Neural cell (in vitro differentiated cells): Measurements from ENCODE around the gene JCHAIN. TPM values are rescaled to one million over a fixed set of nuclear protein-coding genes. Genes with fewer than 3 reads are reported as not detected.

Experiments
- H2AFZ ChIP-seq: fragments of 200-600, 300-800 bp; sonication (generic), shearing (Covaris generic); 2 replicates; pipeline ENCODE4 v1.6.0; 2014; ENCODE audit warnings: low read depth, mild to moderate bottlenecking, antibody characterized with exemption, low read length, moderate library complexity
- H3F3A ChIP-seq: fragments of 200-600 bp; shearing (Covaris generic); 2 replicates; pipeline ENCODE4 v1.6.1; 2016; ENCODE audit warnings: mild to moderate bottlenecking, moderate library complexity, mixed read lengths, antibody characterized with exemption, low read length; ENCODE audit not compliant: insufficient read depth, poor library complexity, severe bottlenecking
- H3K27ac ChIP-seq: fragments of 200-600, 300-800 bp; sonication (generic), shearing (Covaris generic); 2 replicates; pipeline ENCODE4 v1.5.1; 2014; ENCODE audit warnings: mild to moderate bottlenecking, low read length, moderate library complexity
- H3K27me3 ChIP-seq: fragments of 300-800, 200-600 bp; sonication (generic), shearing (Covaris generic); 2 replicates; pipeline ENCODE4 v1.6.0; 2014; ENCODE audit warnings: mild to moderate bottlenecking, low read depth, low read length, moderate library complexity; ENCODE audit not compliant: insufficient read depth
- H3K36me3 ChIP-seq: fragments of 300-800, 200-600 bp; sonication (generic), shearing (Covaris generic); 2 replicates; pipeline ENCODE4 v1.5.1; 2014; ENCODE audit warnings: mild to moderate bottlenecking, antibody characterized with exemption, low read length, moderate library complexity; ENCODE audit not compliant: insufficient read depth
- H3K4me2 ChIP-seq: fragments of 300-800, 200-600 bp; sonication (generic), shearing (Covaris generic); 2 replicates; pipeline ENCODE4 v1.6.0; 2014; ENCODE audit warnings: mild to moderate bottlenecking, low read length
- H3K4me3 ChIP-seq: fragments of 300-800, 200-600 bp; sonication (generic), shearing (Covaris generic); 2 replicates; pipeline ENCODE4 v1.5.1; 2014; ENCODE audit warnings: mild to moderate bottlenecking, low read length, moderate library complexity
- H3K79me2 ChIP-seq: fragments of 200-600 bp; shearing (Covaris generic); replicated peaks from 2 replicates; pipeline ENCODE4 v1.6.0; 2014; ENCODE audit warnings: mild to moderate bottlenecking, low read length, moderate library complexity; ENCODE audit not compliant: insufficient read depth
- H3K9ac ChIP-seq: fragments of 300-800, 200-600 bp; sonication (generic), shearing (Covaris generic); 2 replicates; pipeline ENCODE4 v1.6.1; 2016; ENCODE audit warnings: mild to moderate bottlenecking, low read length, mixed read lengths
- H3K9me2 ChIP-seq: fragments of 200-600 bp; shearing (Covaris generic); 2 replicates; pipeline ENCODE4 v1.6.1; 2016; ENCODE audit warnings: mild to moderate bottlenecking, low read length, mixed read lengths; ENCODE audit not compliant: insufficient read depth
- H3K9me3 ChIP-seq: fragments of 200-600, 300-800 bp; sonication (generic), shearing (Covaris generic); 2 replicates; pipeline ENCODE4 v1.6.1; 2016; ENCODE audit warnings: mild to moderate bottlenecking, mixed run types, low read length, moderate library complexity, mixed read lengths
- H4K20me1 ChIP-seq: fragments of 200-600 bp; shearing (Covaris generic); 2 replicates; pipeline ENCODE4 v1.6.1; 2016; ENCODE audit warnings: mild to moderate bottlenecking, mixed run types; ENCODE audit not compliant: insufficient read depth
- CTCF ChIP-seq: fragments of 450-650 bp; IDR thresholded peaks from 2 replicates; pipeline ENCODE4 v1.5.1; 2014; ENCODE audit warnings: antibody characterized with exemption, mild to moderate bottlenecking, moderate library complexity; ENCODE audit not compliant: poor library complexity, severe bottlenecking
- EP300 ChIP-seq: fragments of 450-650 bp; conservative IDR thresholded peaks from 2 replicates; pipeline ENCODE4 v1.6.1; 2014; ENCODE audit warnings: antibody characterized with exemption, mild to moderate bottlenecking, moderate library complexity; ENCODE audit not compliant: poor library complexity, severe bottlenecking
- EZH2 ChIP-seq: fragments of 200-600, 300-800 bp; shearing (Covaris generic), sonication (generic); IDR thresholded peaks from 2 replicates; pipeline ENCODE4 v1.6.1; 2014; ENCODE audit warnings: antibody characterized with exemption, low read length, borderline replicate concordance, mild to moderate bottlenecking; ENCODE audit not compliant: insufficient read depth, poor library complexity, severe bottlenecking
- MXI1 ChIP-seq: fragments of 450-650 bp; conservative IDR thresholded peaks from 2 replicates; pipeline ENCODE4 v1.6.1; 2014; ENCODE audit warnings: antibody characterized with exemption, mild to moderate bottlenecking; ENCODE audit not compliant: poor library complexity, severe bottlenecking
- POLR2AphosphoS5 ChIP-seq: IDR thresholded peaks from 2 replicates; pipeline ENCODE4 v1.6.1; 2012
- RAD21 ChIP-seq: fragments of 450-650 bp; conservative IDR thresholded peaks from 2 replicates; pipeline ENCODE4 v1.6.1; 2014; ENCODE audit warnings: antibody characterized with exemption, mild to moderate bottlenecking, moderate library complexity
- REST ChIP-seq: IDR thresholded peaks from 2 replicates; pipeline ENCODE4 v1.6.1; 2012; ENCODE audit warnings: borderline replicate concordance
- SMC3 ChIP-seq: fragments of 450-650 bp; conservative IDR thresholded peaks from 2 replicates; pipeline ENCODE4 v1.6.1; 2014; ENCODE audit warnings: antibody characterized with exemption, mild to moderate bottlenecking, moderate library complexity; ENCODE audit not compliant: poor library complexity
- TAF1 ChIP-seq: IDR thresholded peaks from 2 replicates; pipeline ENCODE4 v1.6.1; 2012; ENCODE audit warnings: low read depth
- polyA plus RNA-seq: library from polyadenylated mRNA; depleted of rRNA; stranded (reverse); fragments of >200 nt; gene quantifications from 2 replicates; pipeline ENCODE4 v1.2.3, GENCODE V29; 2014

Gene JCHAIN
- polyA plus RNA-seq, 1 donor from 2014 or later = not detected

DNA sequence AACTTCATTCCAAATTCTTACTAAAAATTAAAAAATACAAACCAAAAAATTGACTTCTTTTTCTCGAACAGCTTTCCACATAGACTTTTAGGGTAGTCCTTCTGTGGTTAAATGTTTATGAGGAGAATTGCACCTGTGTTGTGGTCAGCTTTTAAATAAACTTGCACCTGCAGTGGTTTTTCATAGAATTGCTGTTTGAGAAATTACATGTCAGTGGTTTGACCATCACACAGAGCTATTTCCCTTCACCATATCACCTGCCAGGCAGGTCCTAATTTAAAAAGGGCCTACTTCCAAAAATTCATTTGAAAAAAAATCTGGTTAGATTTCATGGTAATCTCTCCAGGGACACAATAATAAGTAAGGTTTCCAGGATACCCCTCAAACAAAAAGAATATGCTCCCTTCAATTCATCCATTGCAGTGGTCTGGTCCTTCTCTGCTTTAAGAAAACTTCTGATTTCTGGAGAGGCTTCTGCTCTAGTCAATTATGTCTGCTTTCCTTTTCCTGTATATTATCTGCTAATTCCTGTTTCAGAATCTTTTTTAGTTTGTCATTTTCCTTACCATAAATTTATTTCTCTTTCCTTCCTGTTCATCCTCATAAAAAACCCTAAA is 12.2 kb upstream of the JCHAIN start:
- no peaks in the 10 kb centered on the region for H3K79me2 ChIP-seq
- H3K9ac ChIP-seq = no peak overlapping the region
- H3K9me2 ChIP-seq = no peaks in the 10 kb centered on the region
- H4K20me1 ChIP-seq = no peaks in the 10 kb centered on the region
- H3K27me3 ChIP-seq = no peaks in the 10 kb centered on the region
- no peaks in the 10 kb centered on the region for H3K36me3 ChIP-seq
- H3K27ac ChIP-seq = no peak overlapping the region
- no peak overlapping the region for H2AFZ ChIP-seq
- no peaks in the 10 kb centered on the region for H3K9me3 ChIP-seq
- no peak overlapping the region for H3K4me3 ChIP-seq
- H3K4me2 ChIP-seq = no peak overlapping the region
- no peak for TF ChIP-seq EZH2
- TF ChIP-seq CTCF = no peak
- TF ChIP-seq REST = no peak
- no peak for TF ChIP-seq MXI1
- TF ChIP-seq POLR2AphosphoS5 = no peak
- TF ChIP-seq RAD21 = no peak
- TF ChIP-seq SMC3 = no peak
- no peak for TF ChIP-seq TAF1
- no peak for TF ChIP-seq EP300
- no peaks in the 10 kb centered on the region for H3F3A ChIP-seq

DNA sequence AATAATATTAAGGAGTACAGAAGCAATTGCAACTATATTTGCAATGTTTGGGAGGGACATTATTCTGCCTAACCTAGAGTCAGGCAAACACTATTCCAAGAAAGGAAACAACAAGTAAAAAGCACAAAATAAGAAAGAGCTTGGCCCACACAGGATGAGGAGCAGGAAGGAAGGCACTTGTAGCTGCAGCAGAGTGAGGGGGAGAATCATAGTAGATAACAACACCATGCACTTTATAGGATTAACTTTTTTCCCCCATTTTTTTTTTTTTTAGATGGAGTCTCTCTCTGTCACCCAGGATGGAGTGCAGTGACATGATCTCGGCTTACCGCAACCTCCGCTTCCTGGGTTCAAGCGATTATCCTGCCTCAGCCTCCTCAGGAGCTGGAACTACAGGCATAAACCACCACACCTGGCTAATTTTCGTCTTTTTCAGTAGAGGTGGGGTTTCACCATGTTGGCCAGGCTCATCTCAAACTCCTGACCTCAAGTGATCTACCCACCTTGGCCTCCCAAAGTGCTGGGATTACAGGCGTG is 10.3 kb upstream of the JCHAIN start:
- H3K9me2 ChIP-seq = no peaks in the 10 kb centered on the region
- H2AFZ ChIP-seq = no peak overlapping the region
- no peaks in the 10 kb centered on the region for H3K79me2 ChIP-seq
- H3K36me3 ChIP-seq = no peaks in the 10 kb centered on the region
- H3K4me3 ChIP-seq = no peak overlapping the region
- no peak overlapping the region for H3K4me2 ChIP-seq
- no peaks in the 10 kb centered on the region for H3K9me3 ChIP-seq
- no peak overlapping the region for H3K27ac ChIP-seq
- H4K20me1 ChIP-seq = no peaks in the 10 kb centered on the region
- H3F3A ChIP-seq = no peaks in the 10 kb centered on the region
- no peaks in the 10 kb centered on the region for H3K27me3 ChIP-seq
- TF ChIP-seq SMC3 (no peak), RAD21 (no peak), MXI1 (no peak), REST (no peak), POLR2AphosphoS5 (no peak)
- H3K9ac ChIP-seq = no peak overlapping the region
